GM21576 (cell line): ENCODE results near the gene CHCHD6.

Source experiments
- ATAC-seq: cut with Tn5 transposase; IDR thresholded peaks from one replicate; pipeline ENCODE4 v1.9.1; 2021; ENCODE audit warnings: mild to moderate bottlenecking, moderate library complexity; ENCODE audit not compliant: unreplicated experiment

Gene CHCHD6

GRCh38 chr3:126935756-126936509, 231.9 kb downstream of the CHCHD6 start:
- ATAC-seq = no peak

GRCh38 chr3:126936853-126937425, 232.9 kb downstream of the CHCHD6 start:
- ATAC-seq = no peak

GRCh38 chr3:126937533-126937932, 233.5 kb downstream of the CHCHD6 start:
- no peak for ATAC-seq

- no peak for ATAC-seq
These were observed 233.9 kb downstream of the CHCHD6 start for GRCh38 chr3:126937973-126938372.

GRCh38 chr3:126938520-126939337, 234.7 kb downstream of the CHCHD6 start:
- no peak for ATAC-seq

- ATAC-seq = no peak
These were observed 235.3 kb downstream of the CHCHD6 start for GRCh38 chr3:126939338-126939718.

GRCh38 chr3:126939733-126940132, 235.7 kb downstream of the CHCHD6 start:
- ATAC-seq = no peak

GRCh38 chr3:126941721-126942270, 237.8 kb downstream of the CHCHD6 start:
- ATAC-seq = no peak

- ATAC-seq = no peak
These were observed 240.3 kb downstream of the CHCHD6 start for GRCh38 chr3:126944089-126944965.

GRCh38 chr3:126945171-126945721, 241.2 kb downstream of the CHCHD6 start:
- no peak for ATAC-seq

- ATAC-seq = no peak
These were observed 241.9 kb downstream of the CHCHD6 start for GRCh38 chr3:126945891-126946290.

- no peak for ATAC-seq
These were observed 242.4 kb downstream of the CHCHD6 start for GRCh38 chr3:126946405-126946804.

- no peak for ATAC-seq
These were observed 243.4 kb downstream of the CHCHD6 start for GRCh38 chr3:126947429-126947828.

- no peak for ATAC-seq
These were observed 245.0 kb downstream of the CHCHD6 start for GRCh38 chr3:126948980-126949535.

GRCh38 chr3:126951561-126951960, 247.5 kb downstream of the CHCHD6 start:
- ATAC-seq = no peak

GRCh38 chr3:126952261-126952982, 248.4 kb downstream of the CHCHD6 start:
- no peak for ATAC-seq

GRCh38 chr3:126952983-126953660, 249.1 kb downstream of the CHCHD6 start:
- ATAC-seq = no peak

GRCh38 chr3:126954141-126954842, 250.3 kb downstream of the CHCHD6 start:
- peak; percentile 61 for ATAC-seq
